DOHH2 (cell line): ENCODE data around the gene ENDOV.

Experiments used
- H3F3A ChIP-seq: fragments of 200-600 bp; sonication (generic), shearing (Covaris generic); 2 replicates; pipeline ENCODE4 v1.6.0; 2016; ENCODE audit warnings: antibody characterized with exemption, mild to moderate bottlenecking; ENCODE audit not compliant: control insufficient read depth, insufficient read depth
- H3K27ac ChIP-seq: fragments of 200-600 bp; sonication (generic); 2 replicates; pipeline ENCODE4 v1.5.1; 2014; ENCODE audit warnings: low read depth, mild to moderate bottlenecking, low read length, moderate library complexity
- H3K27me3 ChIP-seq: fragments of 200-600 bp; sonication (generic); 2 replicates; pipeline ENCODE4 v1.6.1; 2014; ENCODE audit warnings: mild to moderate bottlenecking, low read length, mixed read lengths; ENCODE audit not compliant: control insufficient read depth
- H3K36me3 ChIP-seq: fragments of 200-600 bp; sonication (generic); 2 replicates; pipeline ENCODE4 v1.6.1; 2014; ENCODE audit warnings: mild to moderate bottlenecking, low read length, moderate library complexity, mixed read lengths; ENCODE audit not compliant: control insufficient read depth
- H3K4me1 ChIP-seq: fragments of 200-600 bp; sonication (generic); 2 replicates; pipeline ENCODE4 v1.6.1; 2014; ENCODE audit warnings: mild to moderate bottlenecking, low read length, mixed read lengths; ENCODE audit not compliant: control insufficient read depth
- H3K4me2 ChIP-seq: fragments of 200-600 bp; sonication (generic); 2 replicates; pipeline ENCODE4 v1.6.0; 2014; ENCODE audit warnings: mild to moderate bottlenecking, low read length, moderate library complexity
- H3K4me3 ChIP-seq: fragments of 200-600 bp; sonication (generic); 2 replicates; pipeline ENCODE4 v1.5.1; 2014; ENCODE audit warnings: mild to moderate bottlenecking, low read length, mixed read lengths
- H3K79me2 ChIP-seq: fragments of 200-600 bp; sonication (generic); 2 replicates; pipeline ENCODE4 v1.6.1; 2014; ENCODE audit warnings: mild to moderate bottlenecking, low read length, mixed read lengths; ENCODE audit not compliant: control insufficient read depth
- H3K9me2 ChIP-seq: fragments of 200-600 bp; sonication (generic); replicated peaks from 2 replicates; pipeline ENCODE4 v1.6.1; 2014; ENCODE audit warnings: mild to moderate bottlenecking, low read length, mixed read lengths; ENCODE audit not compliant: control insufficient read depth
- H3K9me3 ChIP-seq: fragments of 200-600 bp; sonication (generic); 2 replicates; pipeline ENCODE4 v1.6.1; 2014; ENCODE audit warnings: antibody characterized with exemption, low read length, mixed read lengths; ENCODE audit not compliant: control insufficient read depth, insufficient read depth
- H4K20me1 ChIP-seq: fragments of 200-600 bp; sonication (generic); 2 replicates; pipeline ENCODE4 v1.6.0; 2014; ENCODE audit warnings: low read depth, mild to moderate bottlenecking, antibody characterized with exemption, low read length, moderate library complexity; ENCODE audit not compliant: control insufficient read depth, insufficient read depth
- CTCF ChIP-seq: fragments of 200-600 bp; sonication (generic); IDR thresholded peaks from one replicate; pipeline ENCODE4 v1.5.1; 2014; ENCODE audit warnings: antibody characterized with exemption, mild to moderate bottlenecking, low read depth, low read length; ENCODE audit not compliant: poor library complexity, severe bottlenecking
- EZH2phosphoT487 ChIP-seq: fragments of 200-600 bp; sonication (generic); IDR thresholded peaks from 2 replicates; pipeline ENCODE4 v1.6.1; 2017; ENCODE audit warnings: borderline replicate concordance, mild to moderate bottlenecking, antibody characterized with exemption, low read length, moderate library complexity, mixed read lengths

Gene ENDOV

GRCh38 chr17:80431246-80432195 is 16.6 kb downstream of the ENDOV start:
- Histone ChIP-seq H3K4me2 (no peak overlapping the region), H3K9me3 (no peaks in the 10 kb centered on the region), H3K4me3 (no peak overlapping the region), H4K20me1 (no peaks in the 10 kb centered on the region), H3K4me1 (no peaks in the 10 kb centered on the region), H3F3A (no peaks in the 10 kb centered on the region), H3K79me2 (no peaks in the 10 kb centered on the region), H3K9me2 (no peaks in the 10 kb centered on the region), H3K36me3 (no peaks in the 10 kb centered on the region), H3K27me3 (no peaks in the 10 kb centered on the region), H3K27ac (no peak overlapping the region)
- no peak for TF ChIP-seq EZH2phosphoT487
- TF ChIP-seq CTCF: no peak

- no peaks in the 10 kb centered on the region for H3K4me1 ChIP-seq
- no peaks in the 10 kb centered on the region for H3K79me2 ChIP-seq
- no peak overlapping the region for H3K27ac ChIP-seq
- no peaks in the 10 kb centered on the region for H3K9me2 ChIP-seq
- H3K36me3 ChIP-seq: no peaks in the 10 kb centered on the region
- H3F3A ChIP-seq: no peaks in the 10 kb centered on the region
- TF ChIP-seq EZH2phosphoT487: no peak
- TF ChIP-seq CTCF: no peak
- no peak overlapping the region for H3K4me2 ChIP-seq
- no peaks in the 10 kb centered on the region for H3K9me3 ChIP-seq
- no peaks in the 10 kb centered on the region for H3K27me3 ChIP-seq
- H4K20me1 ChIP-seq: no peaks in the 10 kb centered on the region
- H3K4me3 ChIP-seq: no peak overlapping the region
Measured at GRCh38 chr17:80432350-80432955, 17.5 kb downstream of the ENDOV start.

- no peaks in the 10 kb centered on the region for H3K79me2 ChIP-seq
- no peak overlapping the region for H3K4me2 ChIP-seq
- no peaks in the 10 kb centered on the region for H4K20me1 ChIP-seq
- no peak for TF ChIP-seq EZH2phosphoT487
- TF ChIP-seq CTCF: no peak
- no peaks in the 10 kb centered on the region for H3K9me3 ChIP-seq
- H3K27me3 ChIP-seq: no peaks in the 10 kb centered on the region
- no peak overlapping the region for H3K4me3 ChIP-seq
- H3K27ac ChIP-seq: no peak overlapping the region
- H3F3A ChIP-seq: no peaks in the 10 kb centered on the region
- no peaks in the 10 kb centered on the region for H3K9me2 ChIP-seq
- H3K36me3 ChIP-seq: no peaks in the 10 kb centered on the region
- no peaks in the 10 kb centered on the region for H3K4me1 ChIP-seq
Measured at GRCh38 chr17:80432961-80433550, 18.1 kb downstream of the ENDOV start.
